ENCODE results near the gene RHPN2. TPM values are rescaled to one million over a fixed set of nuclear protein-coding genes. Genes with fewer than 3 reads are reported as not detected.

The RHPN2 gene
- total RNA-seq (under 1 TPM; 0.14 to 0.20 TPM), polyA plus RNA-seq (under 1 TPM in 1 of 2 donors, not detected in 1; 0.22 TPM)

DNA sequence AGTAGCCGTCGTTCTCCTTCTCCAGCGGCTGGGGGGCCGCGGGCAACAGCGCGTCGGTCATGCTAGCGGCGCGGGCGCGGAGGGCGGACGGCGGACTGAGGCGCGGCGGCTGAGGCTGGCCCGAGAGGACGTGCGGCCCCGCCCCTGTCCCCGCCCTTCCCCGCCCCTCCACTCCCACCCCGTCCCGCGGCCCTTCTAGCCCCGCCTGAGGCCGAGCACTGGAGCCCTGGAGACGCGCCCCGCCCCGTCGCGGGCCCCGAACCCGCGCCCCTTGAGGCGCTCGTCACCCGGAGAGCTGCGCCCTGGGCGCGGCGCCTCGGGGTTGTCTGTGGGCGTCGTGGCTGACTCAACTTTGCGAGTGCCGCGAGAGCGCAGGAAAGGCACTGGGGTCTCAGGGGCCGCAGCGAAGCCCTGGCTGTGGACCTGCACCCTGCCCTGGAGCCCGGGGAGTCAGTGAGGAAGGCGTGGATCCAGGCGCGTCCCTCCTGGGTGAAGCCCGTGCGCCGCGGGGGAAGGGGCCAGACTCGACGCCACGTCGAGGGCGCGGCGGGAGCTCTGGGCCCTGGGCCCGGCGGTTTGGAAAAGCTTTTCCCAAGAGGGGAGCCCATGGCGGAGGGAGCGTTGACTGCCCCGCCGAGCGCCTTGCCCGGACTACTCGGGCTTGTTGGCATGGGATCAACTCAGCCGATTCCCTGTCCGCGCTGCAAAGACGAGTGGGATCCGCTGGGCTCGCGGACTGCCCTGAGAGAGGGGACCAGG lies at the start of gene RHPN2:
TSS of gene RHPN2 (minus strand) at position 97 of the 759 bp plus-strand sequence. CDS start at position 61, 36 bp downstream.
- Histone ChIP-seq H3K4me1 (ENCODE audit: insufficient read depth, low read length) (peaks cover 5% of the 10 kb centered on the region), H3K4me3 (ENCODE audit: low read length in 2 of 2) (no peak within 1 kb of the TSS), H3K27ac (ENCODE audit: low read depth, low read length) (no peak within 1 kb of the TSS), H3K36me3 (ENCODE audit: insufficient read depth, low read length) (no peaks in the 10 kb centered on the region), H3K27me3 (ENCODE audit: insufficient read depth, low read length) (no peaks in the 10 kb centered on the region), H3K9me3 (ENCODE audit: control insufficient read depth in 1 of 2, low read length in 2 of 2) (no peaks in the 10 kb centered on the region)
- Mint-ChIP-seq H3K27ac (no peak within 1 kb of the TSS), H3K9me3 (no peaks in the 10 kb centered on the region), H3K4me3 (peak within 1 kb of the TSS; percentile 53 to 75 (median 58)), H3K4me1 (peaks cover 0 to 4% (median 2%) of the 10 kb centered on the region in 4 donors), H3K36me3 (no peaks in the 10 kb centered on the region), H3K27me3 (peaks cover 13 to 22% of the 10 kb centered on the region in 2 donors)
- intact Hi-C loops (cut with micrococcal nuclease) = no loop called here
- CTCF ChIA-PET (ENCODE audit: partially characterized antibody) = no interaction called here
- POLR2A ChIA-PET (ENCODE audit: partially characterized antibody) = no interaction called here
- DNase-seq = peak in 4 of 5 donors; percentile 9 to 14 (median 12)

DNA sequence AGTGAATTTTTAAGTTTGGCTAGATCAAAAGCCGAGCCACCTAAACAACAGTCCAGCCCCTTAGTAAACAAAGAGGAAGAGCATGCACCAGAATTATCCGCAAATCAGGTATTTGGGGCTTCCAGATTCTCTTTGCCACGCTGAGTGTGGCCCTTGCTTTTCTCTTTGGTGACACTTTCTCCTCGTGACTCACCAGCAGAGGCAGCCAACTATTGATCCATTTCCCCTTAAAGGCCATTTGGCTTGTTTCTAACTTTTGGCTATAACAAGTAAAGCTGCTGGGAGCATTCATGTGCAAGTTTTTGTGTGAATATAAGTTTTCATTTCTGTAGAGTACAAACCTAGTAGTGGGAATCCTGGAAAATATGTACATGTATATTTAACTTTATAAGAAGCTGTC lies 49.6 kb upstream of the RHPN2 start:
- POLR2A ChIA-PET (ENCODE audit: partially characterized antibody) = no interaction called here
- Mint-ChIP-seq H3K4me1 (no peaks in the 10 kb centered on the region), H3K27me3 (no peaks in the 10 kb centered on the region), H3K27ac (no peak overlapping the region), H3K4me3 (no peak overlapping the region), H3K9me3 (peaks cover 0 to 2% (median 0%) of the 10 kb centered on the region in 8 donors), H3K36me3 (peaks cover 62 to 69% of the 10 kb centered on the region in 2 donors)
- CTCF ChIA-PET (ENCODE audit: partially characterized antibody) = no interaction called here
- intact Hi-C loops (cut with micrococcal nuclease) = no loop called here
- Histone ChIP-seq H3K4me3 (ENCODE audit: low read length in 2 of 2) (no peak overlapping the region), H3K27ac (ENCODE audit: low read depth, low read length) (no peak overlapping the region), H3K36me3 (ENCODE audit: insufficient read depth, low read length) (peaks cover 32% of the 10 kb centered on the region), H3K4me1 (ENCODE audit: insufficient read depth, low read length) (no peaks in the 10 kb centered on the region), H3K27me3 (ENCODE audit: insufficient read depth, low read length) (no peaks in the 10 kb centered on the region), H3K9me3 (ENCODE audit: control insufficient read depth in 1 of 2, low read length in 2 of 2) (no peaks in the 10 kb centered on the region)
- DNase-seq = no peak

DNA sequence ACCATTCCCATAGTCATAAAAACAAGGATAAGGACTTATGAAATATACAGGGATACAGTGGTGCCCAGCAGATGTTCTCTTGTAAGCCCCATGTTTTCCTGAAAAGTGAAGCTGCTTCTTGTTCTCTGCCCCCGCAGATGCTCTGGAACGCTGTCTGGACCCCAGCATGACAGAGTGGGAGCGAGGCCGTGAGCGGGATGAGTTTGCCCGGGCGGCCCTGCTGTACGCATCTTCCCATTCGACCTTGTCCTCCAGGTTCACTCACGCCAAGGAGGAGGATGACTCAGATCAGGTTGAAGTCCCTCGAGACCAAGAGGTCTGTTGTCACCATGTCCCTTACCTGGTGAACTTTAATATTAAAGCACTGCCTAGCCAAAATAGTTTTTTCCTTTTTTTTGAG lies 46.9 kb upstream of the RHPN2 start:
- Mint-ChIP-seq H3K4me3 (no peak overlapping the region), H3K9me3 (peaks cover 0 to 2% (median 0%) of the 10 kb centered on the region in 8 donors), H3K27ac (peak overlapping the region in 2 of 7 donors; percentile 18 to 29), H3K27me3 (no peaks in the 10 kb centered on the region), H3K36me3 (peaks cover 53 to 66% of the 10 kb centered on the region in 2 donors), H3K4me1 (no peaks in the 10 kb centered on the region)
- DNase-seq = no peak
- Histone ChIP-seq H3K36me3 (ENCODE audit: insufficient read depth, low read length) (peaks cover 45% of the 10 kb centered on the region), H3K27me3 (ENCODE audit: insufficient read depth, low read length) (no peaks in the 10 kb centered on the region), H3K4me1 (ENCODE audit: insufficient read depth, low read length) (no peaks in the 10 kb centered on the region), H3K4me3 (ENCODE audit: low read length in 2 of 2) (no peak overlapping the region), H3K9me3 (ENCODE audit: control insufficient read depth in 1 of 2, low read length in 2 of 2) (no peaks in the 10 kb centered on the region), H3K27ac (ENCODE audit: low read depth, low read length) (no peak overlapping the region)
- ChIA-PET POLR2A (ENCODE audit: partially characterized antibody) (no interaction called here), CTCF (ENCODE audit: partially characterized antibody) (interaction anchor here (1.3 to 2.6 kb wide), 2 partner anchors 13 to 72 kb away, joined by 5 to 10 read pairs; no protein-coding TSS in a partner anchor)
- intact Hi-C loops (cut with micrococcal nuclease) = no loop called here

DNA sequence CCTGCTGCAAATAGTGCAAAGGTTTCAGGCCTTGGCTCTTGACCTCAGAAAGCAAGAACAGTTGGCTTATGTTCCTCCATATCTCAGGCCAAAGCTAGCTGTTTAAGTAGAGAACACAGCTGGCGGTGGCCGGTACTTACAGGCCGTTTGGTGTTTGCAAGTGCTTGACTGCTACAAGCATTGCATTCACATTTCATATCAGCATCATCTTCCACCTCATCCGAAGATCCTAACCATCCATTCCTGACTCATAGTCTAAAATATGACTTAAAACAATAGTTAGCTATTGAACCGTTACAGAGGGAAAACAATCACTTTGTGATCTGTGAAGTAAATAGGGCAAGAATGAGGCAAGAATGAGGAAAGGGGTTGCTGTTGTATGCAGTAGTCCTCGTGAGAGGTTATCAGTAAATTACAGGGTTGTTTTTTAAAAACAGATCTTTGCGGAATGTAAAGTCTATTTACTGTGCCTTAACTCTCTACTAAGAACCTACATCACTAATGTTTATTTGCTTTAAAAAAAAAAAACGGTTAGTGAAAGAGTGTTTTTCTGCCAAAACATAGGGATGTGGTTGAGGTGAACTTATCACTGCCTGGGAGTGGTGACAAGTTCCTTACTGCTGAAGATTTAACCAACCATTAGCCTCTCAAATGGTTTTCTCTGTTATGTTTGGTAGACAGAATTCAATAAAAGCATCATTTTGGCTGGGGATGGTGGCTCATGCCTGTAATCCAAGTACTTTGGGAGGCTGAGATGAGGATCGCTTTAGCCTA lies 45.6 kb upstream of the RHPN2 start:
- CTCF ChIA-PET (ENCODE audit: partially characterized antibody) = interaction anchor here (1.3 to 2.6 kb wide), 2 partner anchors 14 to 74 kb away, joined by 5 to 10 read pairs; no protein-coding TSS in a partner anchor

GRCh38 chr19:33108161-33108560 lies 43.5 kb upstream of the RHPN2 start:
- Mint-ChIP-seq H3K4me3 (no peak overlapping the region), H3K9me3 (no peaks in the 10 kb centered on the region), H3K27me3 (no peaks in the 10 kb centered on the region), H3K27ac (peak overlapping the region in 1 of 7 donors; percentile 60), H3K36me3 (peaks cover 53 to 58% of the 10 kb centered on the region in 2 donors), H3K4me1 (no peaks in the 10 kb centered on the region)
- POLR2A ChIA-PET (ENCODE audit: partially characterized antibody) = no interaction called here
- CTCF ChIA-PET (ENCODE audit: partially characterized antibody) = no interaction called here
- intact Hi-C loops (cut with micrococcal nuclease) = no loop called here
- no peak overlapping the region for H3K27ac ChIP-seq (ENCODE audit: low read depth, low read length)
- peaks cover 44% of the 10 kb centered on the region for H3K36me3 ChIP-seq (ENCODE audit: insufficient read depth, low read length)
- DNase-seq = no peak
- no peak overlapping the region for H3K4me3 ChIP-seq (ENCODE audit: low read length in 2 of 2)
- H3K9me3 ChIP-seq (ENCODE audit: control insufficient read depth in 1 of 2, low read length in 2 of 2) = no peaks in the 10 kb centered on the region
- no peaks in the 10 kb centered on the region for H3K27me3 ChIP-seq (ENCODE audit: insufficient read depth, low read length)
- H3K4me1 ChIP-seq (ENCODE audit: insufficient read depth, low read length) = no peaks in the 10 kb centered on the region

More for the DNA sequence above, 45.6 kb upstream of the RHPN2 start:
- Mint-ChIP-seq H3K27ac (no peak overlapping the region), H3K4me3 (no peak overlapping the region), H3K27me3 (no peaks in the 10 kb centered on the region), H3K4me1 (no peaks in the 10 kb centered on the region), H3K9me3 (no peaks in the 10 kb centered on the region), H3K36me3 (peaks cover 51 to 65% of the 10 kb centered on the region in 2 donors)
- H3K36me3 ChIP-seq (ENCODE audit: insufficient read depth, low read length) = peaks cover 50% of the 10 kb centered on the region
- H3K9me3 ChIP-seq (ENCODE audit: control insufficient read depth in 1 of 2, low read length in 2 of 2) = no peaks in the 10 kb centered on the region
- POLR2A ChIA-PET (ENCODE audit: partially characterized antibody) = no interaction called here
- no peak for DNase-seq
- intact Hi-C loops (cut with micrococcal nuclease) = no loop called here
- H3K4me1 ChIP-seq (ENCODE audit: insufficient read depth, low read length) = no peaks in the 10 kb centered on the region
- H3K27me3 ChIP-seq (ENCODE audit: insufficient read depth, low read length) = no peaks in the 10 kb centered on the region
- H3K27ac ChIP-seq (ENCODE audit: low read depth, low read length) = no peak overlapping the region
- no peak overlapping the region for H3K4me3 ChIP-seq (ENCODE audit: low read length in 2 of 2)

- Histone ChIP-seq H3K36me3 (ENCODE audit: insufficient read depth, low read length) (peaks cover 44% of the 10 kb centered on the region), H3K4me3 (ENCODE audit: low read length in 2 of 2) (no peak overlapping the region), H3K27me3 (ENCODE audit: insufficient read depth, low read length) (no peaks in the 10 kb centered on the region), H3K9me3 (ENCODE audit: control insufficient read depth in 1 of 2, low read length in 2 of 2) (no peaks in the 10 kb centered on the region), H3K27ac (ENCODE audit: low read depth, low read length) (no peak overlapping the region), H3K4me1 (ENCODE audit: insufficient read depth, low read length) (no peaks in the 10 kb centered on the region)
- Mint-ChIP-seq H3K36me3 (peaks cover 53 to 56% of the 10 kb centered on the region in 2 donors), H3K27ac (peak overlapping the region in 4 of 7 donors; percentile 8 to 48 (median 21)), H3K4me3 (no peak overlapping the region), H3K9me3 (no peaks in the 10 kb centered on the region), H3K27me3 (no peaks in the 10 kb centered on the region), H3K4me1 (peaks cover 0 to 3% (median 0%) of the 10 kb centered on the region in 4 donors)
- intact Hi-C loops (cut with micrococcal nuclease) = no loop called here
- POLR2A ChIA-PET (ENCODE audit: partially characterized antibody) = no interaction called here
- CTCF ChIA-PET (ENCODE audit: partially characterized antibody) = interaction anchor here (0.7 to 2.2 kb wide), 4 partner anchors 15 to 42 kb away, joined by 3 to 11 read pairs (median 4); no protein-coding TSS in a partner anchor
- no peak for DNase-seq
These were observed 38.2 kb upstream of the RHPN2 start for GRCh38 chr19:33102893-33103292.

Data from CD4-positive, alpha-beta memory T cell (primary cell).